ENCODE results near the gene CDC7.
A peak's percentile ranks its signal among the peaks of the same experiment; 100 is the strongest.

Gene CDC7

GRCh38 chr1:91507328-91507727, 6.7 kb downstream of the CDC7 start:
- TF ChIP-seq EP300 (IDR thresholded peaks at IDR 0.05; ENCODE audit: borderline replicate concordance) (no peak), YY1 (IDR thresholded peaks at IDR 0.05; ENCODE audit: low read depth) (no peak), USF1 (IDR thresholded peaks at IDR 0.05) (no peak), ZBTB7A (IDR thresholded peaks at IDR 0.05; ENCODE audit: low read depth) (no peak), CREB1 (IDR thresholded peaks at IDR 0.05; ENCODE audit: low read depth) (no peak), MAX (IDR thresholded peaks at IDR 0.05) (no peak), RAD21 (IDR thresholded peaks at IDR 0.05; ENCODE audit: low read depth) (no peak), TEAD4 (IDR thresholded peaks at IDR 0.05) (no peak), TAF1 (IDR thresholded peaks at IDR 0.05; ENCODE audit: low read depth) (no peak), REST (IDR thresholded peaks at IDR 0.05; ENCODE audit: low read depth) (no peak), TCF12 (IDR thresholded peaks at IDR 0.05; ENCODE audit: low read depth) (no peak), FOXM1 (IDR thresholded peaks at IDR 0.05; ENCODE audit: borderline replicate concordance, low read depth) (no peak), EGR1 (IDR thresholded peaks at IDR 0.05) (no peak)

- TF ChIP-seq YY1 (IDR thresholded peaks at IDR 0.05; ENCODE audit: low read depth), result no peak
- no peak for TF ChIP-seq REST (IDR thresholded peaks at IDR 0.05; ENCODE audit: low read depth)
- TF ChIP-seq CREB1 (IDR thresholded peaks at IDR 0.05; ENCODE audit: low read depth), result no peak
- no peak for TF ChIP-seq NFIC (IDR thresholded peaks at IDR 0.05)
- TF ChIP-seq ZBTB7A (IDR thresholded peaks at IDR 0.05; ENCODE audit: low read depth), result no peak
- no peak for TF ChIP-seq TAF1 (IDR thresholded peaks at IDR 0.05; ENCODE audit: low read depth)
- TF ChIP-seq RAD21 (IDR thresholded peaks at IDR 0.05; ENCODE audit: low read depth), result no peak
- no peak for TF ChIP-seq USF1 (IDR thresholded peaks at IDR 0.05)
- TF ChIP-seq EGR1 (IDR thresholded peaks at IDR 0.05), result no peak
- TF ChIP-seq FOXM1 (IDR thresholded peaks at IDR 0.05; ENCODE audit: borderline replicate concordance, low read depth), result no peak
- no peak for TF ChIP-seq EP300 (IDR thresholded peaks at IDR 0.05; ENCODE audit: borderline replicate concordance)
- no peak for TF ChIP-seq TEAD4 (IDR thresholded peaks at IDR 0.05)
- TF ChIP-seq MAX (IDR thresholded peaks at IDR 0.05), result no peak
These were observed 10.1 kb downstream of the CDC7 start for GRCh38 chr1:91510754-91511153.

- TF ChIP-seq CEBPB (IDR thresholded peaks at IDR 0.05), result no peak
- peak; percentile 71 for TF ChIP-seq RAD21 (IDR thresholded peaks at IDR 0.05; ENCODE audit: low read depth)
These were observed 10.7 kb downstream of the CDC7 start for GRCh38 chr1:91511386-91511785.

GRCh38 chr1:91513160-91513559, 12.5 kb downstream of the CDC7 start:
- TF ChIP-seq YY1 (IDR thresholded peaks at IDR 0.05; ENCODE audit: low read depth), result no peak
- TF ChIP-seq EGR1 (IDR thresholded peaks at IDR 0.05), result no peak
- TF ChIP-seq MAX (IDR thresholded peaks at IDR 0.05), result no peak
- no peak for TF ChIP-seq TEAD4 (IDR thresholded peaks at IDR 0.05)
- no peak for TF ChIP-seq USF1 (IDR thresholded peaks at IDR 0.05)
- TF ChIP-seq TCF12 (IDR thresholded peaks at IDR 0.05; ENCODE audit: low read depth), result no peak
- no peak for TF ChIP-seq ZBTB7A (IDR thresholded peaks at IDR 0.05; ENCODE audit: low read depth)
- TF ChIP-seq FOXM1 (IDR thresholded peaks at IDR 0.05; ENCODE audit: borderline replicate concordance, low read depth), result no peak
- TF ChIP-seq CREB1 (IDR thresholded peaks at IDR 0.05; ENCODE audit: low read depth), result no peak
- no peak for TF ChIP-seq NFIC (IDR thresholded peaks at IDR 0.05)
- TF ChIP-seq RAD21 (IDR thresholded peaks at IDR 0.05; ENCODE audit: low read depth), result no peak
- no peak for TF ChIP-seq TAF1 (IDR thresholded peaks at IDR 0.05; ENCODE audit: low read depth)
- TF ChIP-seq EP300 (IDR thresholded peaks at IDR 0.05; ENCODE audit: borderline replicate concordance), result no peak
- no peak for TF ChIP-seq CEBPB (IDR thresholded peaks at IDR 0.05)
- TF ChIP-seq REST (IDR thresholded peaks at IDR 0.05; ENCODE audit: low read depth), result no peak

Measured in Ishikawa (cell line).